Left cardiac atrium (tissue), 2 donors: ENCODE results near the gene SEC24C. TPM values are rescaled to one million over a fixed set of nuclear protein-coding genes. Genes with fewer than 3 reads are reported as not detected.

Source experiments
- total RNA-seq, 2 donors: library from RNA; stranded (reverse); fragmentation: NEBNext Ultra II Directional; extraction: Animal tissue kit (Norgen Biotek cat#: 25700); gene quantifications; one replicate each; pipeline ENCODE4 v1.2.1, GENCODE V29; 2021
- donor health status: DM: no; HTN: yes; CAD: no; lungs with severe emphysema.
- donor health status: DM: yes; HTN: yes; CAD: no.

SEC24C gene
- total RNA-seq, 2 donors from 2014 or later, result 42.9 to 52.6 TPM

Other genes with a start within 250 kb of the SEC24C start
- 10 to 100 TPM; 44.0 to 45.7 TPM for gene PPP3CB, start 248.3 kb upstream of the SEC24C start, total RNA-seq
- gene USP54, start 153.0 kb upstream of the SEC24C start, total RNA-seq, result 10 to 100 TPM; 30.5 to 47.8 TPM
- 10 to 100 TPM in 1 of 2 donors, 1 to 10 TPM in 1; 2.1 to 13.1 TPM for gene MYOZ1, start 102.9 kb upstream of the SEC24C start, total RNA-seq
- 100 to 1,000 TPM; 165 to 219 TPM for gene SYNPO2L, start 88.3 kb upstream of the SEC24C start, total RNA-seq
- 1 to 10 TPM; 4.2 to 4.4 TPM for gene AGAP5, start 46.3 kb upstream of the SEC24C start, total RNA-seq
- gene CHCHD1, start 37.7 kb downstream of the SEC24C start, total RNA-seq, result 10 to 100 TPM; 21.7 to 24.7 TPM
- 10 to 100 TPM; 50.7 to 61.6 TPM for gene ZSWIM8, start 41.2 kb downstream of the SEC24C start, total RNA-seq
- 10 to 100 TPM; 14.1 to 20.2 TPM for gene NDST2, start 67.2 kb downstream of the SEC24C start, total RNA-seq
- gene CAMK2G, start 130.2 kb downstream of the SEC24C start, total RNA-seq, result 10 to 100 TPM; 12.0 to 12.4 TPM
- 10 to 100 TPM in 1 of 2 donors, 1 to 10 TPM in 1; 9.2 to 20.1 TPM for gene PLAU, start 166.8 kb downstream of the SEC24C start, total RNA-seq